ENCODE measurements around the gene METTL1. TPM values are rescaled to one million over a fixed set of nuclear protein-coding genes. Genes with fewer than 3 reads are reported as not detected.

METTL1 gene
- total and polyA plus RNA-seq, 2 donors (not counting 1 experiment from before 2014, with no cell fraction given), result 9.1 to 9.2 TPM

GRCh38 chr12:57808351-57808750 lies 36.4 kb upstream of the METTL1 start:
- Mint-ChIP-seq H3K27me3 (no peaks in the 10 kb centered on the region), H3K4me3 (no peak overlapping the region), H3K4me1 (no peaks in the 10 kb centered on the region), H3K27ac (no peak overlapping the region), H3K9me3 (ENCODE audit: insufficient read depth) (no peaks in the 10 kb centered on the region)
- DNase-seq (no peak), ATAC-seq (ENCODE audit: low read depth) (no peak)
- WGBS (ENCODE audit: insufficient coverage), result 100% methylated on average over 4 of the region's 5 CpGs
- ChIA-PET POLR2A (no interaction called here), CTCF (interaction anchor here (0.7 to 9.6 kb wide), 3 partner anchors 10 to 95 kb away, joined by 3 to 121 read pairs (median 4); partner anchors contain the start of gene AVIL)
- Histone ChIP-seq H4K20me1 (ENCODE audit: control insufficient read depth, insufficient read depth, low read length, poor library complexity, severe bottlenecking) (no peaks in the 10 kb centered on the region), H3K27me3 (replicated peaks in 1 of 4; ENCODE audit: control extremely low read depth in 1 of 4, control insufficient read depth in 3 of 4, insufficient read depth in 4 of 4, low read length in 3 of 4) (no peaks in the 10 kb centered on the region), H3K9ac (ENCODE audit: low read length) (no peak overlapping the region), H3K27ac (ENCODE audit: low read length in 2 of 2) (no peak overlapping the region), H3K4me2 (replicated peaks; ENCODE audit: low read depth, low read length, poor library complexity, severe bottlenecking) (no peak overlapping the region), H3K9me3 (ENCODE audit: control extremely low read depth in 1 of 3, control insufficient read depth in 2 of 3, insufficient read depth in 1 of 3, low read length in 2 of 3) (no peaks in the 10 kb centered on the region), H2AFZ (ENCODE audit: insufficient read depth, low read depth, low read length, poor library complexity, severe bottlenecking) (no peak overlapping the region), H3K4me1 (ENCODE audit: control insufficient read depth in 2 of 2, insufficient read depth in 2 of 2, low read length in 2 of 2) (no peaks in the 10 kb centered on the region), H3K36me3 (replicated peaks in 1 of 2; ENCODE audit: control extremely low read depth in 1 of 2, control insufficient read depth in 1 of 2, extremely low read depth in 1 of 2, insufficient read depth in 2 of 2, low read length in 1 of 2) (peaks cover 0 to 20% of the 10 kb centered on the region in 2 experiments), H3K79me2 (ENCODE audit: control insufficient read depth, insufficient read depth, low read length) (no peaks in the 10 kb centered on the region), H3K4me3 (ENCODE audit: control extremely low read depth in 1 of 5, extremely low read depth in 1 of 5, insufficient read depth in 1 of 5, low read depth in 2 of 5, low read length in 4 of 5) (no peak overlapping the region)
- intact Hi-C loops (cut with micrococcal nuclease), result no loop called here
- TF ChIP-seq CTCF (IDR thresholded peaks at IDR 0.05), result no peak
- TF ChIP-seq EZH2 (IDR thresholded peaks at IDR 0.05; ENCODE audit: borderline replicate concordance, insufficient read depth, low read depth, low read length, poor library complexity, severe bottlenecking), result no peak

- CTCF ChIA-PET, result interaction anchor here (0.9 to 9.6 kb wide), 3 partner anchors 11 to 96 kb away, joined by 3 to 121 read pairs (median 4); partner anchors contain the start of gene AVIL
- H3K27ac ChIP-seq (ENCODE audit: low read length in 2 of 2), result no peak overlapping the region
- no peak for ATAC-seq (ENCODE audit: low read depth)
- intact Hi-C loops (cut with micrococcal nuclease), result no loop called here
- Mint-ChIP-seq H3K27me3 (no peaks in the 10 kb centered on the region), H3K9me3 (ENCODE audit: insufficient read depth) (no peaks in the 10 kb centered on the region), H3K27ac (no peak overlapping the region), H3K4me1 (no peaks in the 10 kb centered on the region), H3K4me3 (no peak overlapping the region)
- no peaks in the 10 kb centered on the region for H3K9me3 ChIP-seq (ENCODE audit: control extremely low read depth in 1 of 3, control insufficient read depth in 2 of 3, insufficient read depth in 1 of 3, low read length in 2 of 3)
- H2AFZ ChIP-seq (ENCODE audit: insufficient read depth, low read depth, low read length, poor library complexity, severe bottlenecking), result no peak overlapping the region
- no peak for DNase-seq
- POLR2A ChIA-PET, result no interaction called here
- H3K79me2 ChIP-seq (ENCODE audit: control insufficient read depth, insufficient read depth, low read length), result no peaks in the 10 kb centered on the region
- no peak overlapping the region for H3K4me3 ChIP-seq (ENCODE audit: control extremely low read depth in 1 of 5, extremely low read depth in 1 of 5, insufficient read depth in 1 of 5, low read depth in 2 of 5, low read length in 4 of 5)
- 96% methylated on average over 9 of the region's 9 CpGs for WGBS (ENCODE audit: insufficient coverage)
- peaks cover 0 to 25% of the 10 kb centered on the region in 2 experiments for H3K36me3 ChIP-seq (replicated peaks in 1 of 2; ENCODE audit: control extremely low read depth in 1 of 2, control insufficient read depth in 1 of 2, extremely low read depth in 1 of 2, insufficient read depth in 2 of 2, low read length in 1 of 2)
- no peaks in the 10 kb centered on the region for H3K27me3 ChIP-seq (replicated peaks in 1 of 4; ENCODE audit: control extremely low read depth in 1 of 4, control insufficient read depth in 3 of 4, insufficient read depth in 4 of 4, low read length in 3 of 4)
- no peak overlapping the region for H3K4me2 ChIP-seq (replicated peaks; ENCODE audit: low read depth, low read length, poor library complexity, severe bottlenecking)
- no peaks in the 10 kb centered on the region for H3K4me1 ChIP-seq (ENCODE audit: control insufficient read depth in 2 of 2, insufficient read depth in 2 of 2, low read length in 2 of 2)
- no peaks in the 10 kb centered on the region for H4K20me1 ChIP-seq (ENCODE audit: control insufficient read depth, insufficient read depth, low read length, poor library complexity, severe bottlenecking)
- TF ChIP-seq CTCF (IDR thresholded peaks at IDR 0.05), result no peak
- TF ChIP-seq EZH2 (IDR thresholded peaks at IDR 0.05; ENCODE audit: borderline replicate concordance, insufficient read depth, low read depth, low read length, poor library complexity, severe bottlenecking), result no peak
- no peak overlapping the region for H3K9ac ChIP-seq (ENCODE audit: low read length)
These were observed 35.4 kb upstream of the METTL1 start for GRCh38 chr12:57807285-57807684.
